ENCODE measurements around the gene INSIG1. TPM values are rescaled to one million over a fixed set of nuclear protein-coding genes. Genes with fewer than 3 reads are reported as not detected.

The INSIG1 gene
- total RNA-seq, 1 donor = 128 TPM

Other genes starting within 250 kb of the INSIG1 start
- under 0.01 TPM for gene HTR5A, start 227.6 kb upstream of the INSIG1 start, total RNA-seq
- not detected for gene EN2, start 160.3 kb downstream of the INSIG1 start, total RNA-seq
- not detected for gene CNPY1, start 248.7 kb downstream of the INSIG1 start, total RNA-seq

All from mononuclear cell (primary cell).